Hematopoietic multipotent progenitor cell treated with erythropoietin and hydrocortisone succinate and interleukin-3 and kit ligand, for 15 days (in vitro differentiated cells): ENCODE measurements around the gene DHX29.
A peak's percentile ranks its signal among the peaks of the same experiment; 100 is the strongest.

ENCODE experiments used
- DNase-seq: peaks from one replicate; pipeline ENCODE4 v3.0.0-alpha.2; 2015; ENCODE audit warnings: low spot score

Gene DHX29

GRCh38 chr5:55313870-55314617 is 6.5 kb upstream of the DHX29 start:
- no peak for DNase-seq

DNA sequence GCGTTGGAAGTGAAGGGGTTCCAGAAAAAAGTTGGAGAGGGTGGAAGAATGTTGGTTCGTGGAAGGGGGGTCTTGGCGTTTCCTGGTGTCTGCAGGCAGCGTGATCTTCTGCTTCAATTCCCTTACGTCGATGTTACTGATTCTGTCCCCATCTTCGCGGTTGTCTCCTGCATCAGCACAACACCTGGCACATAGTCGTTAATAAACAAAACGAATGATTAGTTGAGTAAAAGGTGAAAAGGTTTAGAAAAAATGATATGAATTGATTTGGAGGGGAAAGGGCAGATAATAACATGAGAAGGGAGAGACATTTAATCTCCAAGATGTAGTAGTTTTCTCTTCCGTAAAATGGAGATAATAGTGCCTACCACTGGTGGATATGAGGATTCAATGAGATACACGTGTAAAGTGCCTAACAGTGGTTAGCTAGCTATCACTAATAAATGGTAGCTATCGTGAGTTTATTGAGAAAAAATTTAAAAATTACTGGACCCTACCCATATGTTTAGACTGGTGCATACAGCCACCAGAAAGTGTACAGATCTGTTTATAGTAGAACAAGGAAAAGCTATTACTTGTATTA is 851 bp upstream of the DHX29 start:
- DNase-seq, result peak; percentile 33

DNA sequence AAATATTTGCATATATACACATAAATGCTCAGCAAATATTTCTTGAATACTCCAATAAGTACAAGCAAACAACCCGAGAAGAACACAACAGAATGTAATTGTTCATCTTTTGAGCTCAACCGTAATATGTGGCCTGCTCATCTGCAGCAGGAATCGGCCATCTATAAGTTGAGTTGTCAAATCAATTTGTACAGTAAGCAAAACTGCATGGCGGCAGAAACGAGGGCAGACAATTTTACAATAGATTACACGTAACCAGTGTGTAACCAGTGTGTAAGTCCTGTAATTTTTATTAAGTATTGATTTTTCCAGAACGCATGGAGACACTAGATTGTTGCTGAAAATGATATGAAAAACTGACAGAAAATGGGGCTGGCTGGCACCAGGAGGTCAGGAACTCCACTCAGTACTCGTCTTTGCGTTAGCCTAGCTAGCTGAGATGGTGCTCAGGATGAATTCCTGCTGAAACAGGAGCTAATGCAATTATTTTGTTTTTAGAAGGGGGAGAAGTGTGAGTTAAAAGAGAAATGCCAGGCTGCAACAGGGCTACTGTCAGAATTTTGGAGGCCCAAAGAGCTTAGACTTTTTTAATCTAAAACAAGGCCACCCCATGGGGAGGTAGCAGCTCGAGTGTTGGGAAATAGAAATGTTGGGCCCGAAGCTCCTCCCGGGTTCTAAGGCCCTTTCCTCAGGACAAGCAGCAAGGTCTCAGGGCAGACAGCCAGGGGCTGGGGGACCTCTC is 682 bp downstream of the DHX29 start:
- no peak for DNase-seq

GRCh38 chr5:55305345-55305744 is 2.1 kb downstream of the DHX29 start:
- DNase-seq, result no peak

DNA sequence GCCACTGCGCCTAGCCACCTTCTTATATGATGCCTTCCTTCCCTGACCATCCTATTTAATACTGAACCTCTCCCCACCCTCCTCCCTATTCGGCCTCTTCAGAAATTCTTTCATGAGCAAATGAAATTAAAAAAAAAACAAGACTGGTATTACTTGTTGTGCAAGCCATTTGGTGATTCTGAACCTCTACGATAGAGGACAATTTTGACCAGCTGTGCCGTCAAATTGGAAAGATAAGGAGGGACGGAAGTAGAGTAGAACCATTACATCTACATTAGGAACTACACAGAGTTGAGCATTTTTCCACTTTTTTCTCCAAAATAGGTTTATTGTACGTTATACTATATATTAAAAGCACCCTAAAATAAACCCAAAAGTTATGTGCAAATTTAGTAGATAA is 2.9 kb downstream of the DHX29 start:
- DNase-seq, result peak; percentile 36

DNA sequence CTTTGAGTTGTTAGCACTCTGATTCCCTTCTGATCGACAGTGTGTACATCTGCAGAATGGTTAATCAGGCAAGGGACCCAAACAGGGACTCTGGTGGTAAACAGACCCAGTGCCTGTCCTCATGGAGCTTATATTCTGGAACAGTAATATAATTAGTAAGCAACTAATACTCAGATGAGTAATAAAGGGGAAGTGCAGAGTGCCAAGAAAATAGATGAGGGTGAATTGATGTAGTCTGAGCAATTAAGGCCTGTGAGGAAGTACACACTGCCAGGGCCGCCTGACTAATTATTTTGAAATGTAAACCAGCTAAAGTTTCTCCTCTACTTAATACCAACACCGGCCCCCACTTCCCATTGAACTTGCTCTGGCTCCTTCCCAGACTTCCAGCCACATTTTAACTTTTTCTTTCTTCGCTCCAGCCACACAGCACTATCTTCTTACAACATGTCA is 4.2 kb downstream of the DHX29 start:
- no peak for DNase-seq

DNA sequence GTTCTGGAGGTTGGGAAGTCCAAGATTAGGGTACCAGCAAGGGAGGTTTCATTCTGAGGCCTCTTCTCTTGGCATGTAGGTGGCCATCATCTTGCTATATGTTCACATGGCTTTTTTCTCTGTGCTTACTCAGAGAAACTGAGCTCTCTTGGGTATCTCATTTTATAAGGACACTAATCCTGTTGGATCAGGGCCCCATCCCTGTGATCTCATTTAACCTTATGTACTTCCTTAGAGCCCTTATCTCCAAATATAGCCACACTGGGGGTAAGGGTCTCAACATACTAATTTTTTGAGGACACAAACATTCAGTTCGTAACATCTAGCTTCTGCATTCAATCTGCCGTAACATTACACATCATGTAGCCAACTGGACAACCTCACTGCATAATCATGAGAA is 6.6 kb downstream of the DHX29 start:
- DNase-seq, result no peak

DNA sequence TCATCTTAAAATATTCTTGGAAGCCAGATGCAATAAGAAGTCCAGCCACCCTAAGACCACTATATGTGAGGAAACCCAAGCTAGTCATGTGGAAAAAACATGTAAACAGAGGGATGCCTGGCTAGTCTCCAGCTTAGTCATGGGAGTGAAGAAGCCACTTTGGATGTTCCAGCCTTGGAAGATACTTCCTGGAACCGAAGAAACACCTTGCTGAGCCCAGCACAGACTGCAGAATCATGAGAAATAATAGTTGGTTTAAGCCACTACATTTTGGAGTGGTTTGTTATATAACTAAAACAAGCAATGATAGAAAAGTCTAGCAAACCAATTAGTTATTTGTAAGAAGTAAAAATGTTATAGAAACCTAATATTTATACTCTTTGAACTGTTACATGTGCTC is 12.6 kb downstream of the DHX29 start:
- no peak for DNase-seq

DNA sequence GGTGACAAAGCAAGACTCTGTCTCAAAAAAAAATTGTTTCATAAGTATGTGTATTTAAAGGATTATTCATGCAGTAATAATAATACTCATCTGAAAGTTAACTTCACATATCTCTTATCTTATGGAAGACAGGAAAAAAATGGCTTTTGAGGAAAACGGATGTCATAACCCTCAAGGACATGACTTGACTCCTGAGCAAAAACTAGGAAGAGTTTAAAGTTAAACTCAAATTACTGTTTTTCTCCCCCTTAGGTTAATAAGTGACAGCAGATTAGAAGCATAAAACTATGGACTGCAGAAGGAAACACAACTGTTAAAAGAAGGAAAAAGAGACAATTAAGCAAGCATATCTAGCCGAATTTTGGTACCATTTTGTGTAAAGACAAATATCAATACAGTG is 16.5 kb downstream of the DHX29 start:
- DNase-seq, result no peak

- DNase-seq, result no peak
These were observed 17.7 kb downstream of the DHX29 start for GRCh38 chr5:55289808-55290207.

DNA sequence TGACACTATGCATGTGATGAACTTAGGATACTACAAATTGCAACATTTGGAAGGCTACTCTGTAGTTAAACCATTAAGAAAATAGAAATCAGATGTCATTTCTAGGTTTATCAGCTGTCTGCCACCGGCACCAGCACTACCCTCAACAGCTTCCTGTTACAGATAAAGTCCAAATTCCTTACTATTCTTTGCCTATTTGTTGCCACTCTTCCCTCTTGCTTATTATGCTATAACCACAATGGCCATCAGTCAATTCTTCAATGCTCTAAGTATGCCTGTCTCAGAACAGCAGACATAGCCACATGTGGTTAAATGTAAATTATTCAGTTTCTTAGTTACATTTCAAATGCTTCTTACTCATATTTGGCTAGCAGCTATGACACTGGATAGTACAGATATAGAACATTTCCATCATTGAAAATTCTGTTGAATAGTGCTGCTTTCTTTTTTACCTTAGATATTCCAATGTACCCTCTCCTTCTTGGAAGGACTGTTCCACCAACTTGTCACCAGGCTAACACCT is 21.0 kb downstream of the DHX29 start:
- DNase-seq, result no peak

- DNase-seq, result no peak
These were observed 28.7 kb downstream of the DHX29 start for GRCh38 chr5:55278778-55279177.

GRCh38 chr5:55276771-55277170 is 30.7 kb downstream of the DHX29 start:
- DNase-seq, result no peak

DNA sequence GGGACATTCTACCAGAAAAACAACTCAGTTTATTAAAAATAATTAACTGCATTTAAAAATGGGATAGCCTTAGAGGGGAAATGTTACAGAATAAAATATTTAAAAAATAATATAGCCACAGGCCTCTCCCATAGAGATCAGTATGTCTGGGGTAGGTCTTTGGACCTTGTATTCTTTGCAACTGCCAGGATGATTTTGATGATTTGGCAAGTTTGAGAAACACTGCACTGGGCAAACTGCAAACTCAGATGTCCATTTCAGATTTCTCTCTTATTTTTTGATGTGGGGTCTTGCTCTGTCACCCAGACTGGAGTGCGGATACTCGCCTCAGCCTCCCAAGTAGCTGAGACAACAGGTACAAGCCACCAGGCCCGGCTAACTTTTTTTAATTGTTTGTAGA is 49.2 kb downstream of the DHX29 start:
- no peak for DNase-seq

GRCh38 chr5:55254802-55255201 is 52.7 kb downstream of the DHX29 start:
- DNase-seq, result no peak

GRCh38 chr5:55250064-55250463 is 57.4 kb downstream of the DHX29 start:
- DNase-seq, result no peak

GRCh38 chr5:55241746-55242145 is 65.7 kb downstream of the DHX29 start:
- no peak for DNase-seq

DNA sequence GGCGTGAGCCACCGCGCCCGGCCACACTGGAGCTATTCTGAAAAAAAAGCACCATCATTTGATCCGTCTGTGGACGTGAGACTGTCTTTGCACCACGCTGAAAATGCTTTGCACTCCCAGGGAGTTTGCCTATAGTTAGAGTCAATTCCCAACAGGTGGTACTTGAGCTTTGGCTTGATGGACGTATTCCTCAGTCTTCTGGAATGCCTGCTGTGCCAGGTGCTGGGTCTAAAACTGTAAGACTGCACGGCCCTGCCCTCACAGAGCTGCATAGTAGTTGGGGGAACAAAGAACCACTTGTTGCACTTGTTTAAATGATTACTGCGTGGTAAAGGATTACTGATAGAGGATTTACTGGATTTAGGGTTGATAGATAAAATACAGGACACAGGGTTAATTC is 70.7 kb downstream of the DHX29 start:
- no peak for DNase-seq

DNA sequence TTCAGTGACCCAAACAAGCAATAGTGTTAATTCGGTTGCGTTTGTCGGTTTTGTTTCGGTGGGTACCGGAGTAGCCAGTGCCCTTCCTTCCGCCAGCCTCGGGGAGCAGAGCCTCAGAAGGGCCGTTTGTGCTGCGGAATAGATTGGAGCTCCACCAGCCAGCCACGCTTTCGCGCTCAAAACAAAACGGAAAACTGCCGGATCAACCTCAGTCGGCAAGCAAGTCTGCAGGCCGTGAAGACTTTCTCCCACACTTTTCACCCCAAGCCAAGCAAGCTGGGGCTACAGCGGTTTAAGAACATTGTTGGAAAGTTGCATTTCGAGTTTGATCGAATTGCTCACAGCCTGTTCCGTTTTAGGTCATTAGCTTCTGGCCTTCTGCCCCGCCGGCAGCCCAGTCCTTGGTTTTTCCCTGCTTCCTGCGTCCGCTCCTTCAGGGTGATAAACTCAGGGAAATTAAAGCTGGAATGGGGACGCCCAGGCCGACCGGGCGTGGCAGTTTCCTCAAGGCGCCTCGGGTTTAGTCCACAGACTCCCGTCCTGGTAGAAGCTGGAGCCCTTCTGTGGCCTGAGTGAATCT is 73.3 kb downstream of the DHX29 start:
- DNase-seq, result no peak

DNA sequence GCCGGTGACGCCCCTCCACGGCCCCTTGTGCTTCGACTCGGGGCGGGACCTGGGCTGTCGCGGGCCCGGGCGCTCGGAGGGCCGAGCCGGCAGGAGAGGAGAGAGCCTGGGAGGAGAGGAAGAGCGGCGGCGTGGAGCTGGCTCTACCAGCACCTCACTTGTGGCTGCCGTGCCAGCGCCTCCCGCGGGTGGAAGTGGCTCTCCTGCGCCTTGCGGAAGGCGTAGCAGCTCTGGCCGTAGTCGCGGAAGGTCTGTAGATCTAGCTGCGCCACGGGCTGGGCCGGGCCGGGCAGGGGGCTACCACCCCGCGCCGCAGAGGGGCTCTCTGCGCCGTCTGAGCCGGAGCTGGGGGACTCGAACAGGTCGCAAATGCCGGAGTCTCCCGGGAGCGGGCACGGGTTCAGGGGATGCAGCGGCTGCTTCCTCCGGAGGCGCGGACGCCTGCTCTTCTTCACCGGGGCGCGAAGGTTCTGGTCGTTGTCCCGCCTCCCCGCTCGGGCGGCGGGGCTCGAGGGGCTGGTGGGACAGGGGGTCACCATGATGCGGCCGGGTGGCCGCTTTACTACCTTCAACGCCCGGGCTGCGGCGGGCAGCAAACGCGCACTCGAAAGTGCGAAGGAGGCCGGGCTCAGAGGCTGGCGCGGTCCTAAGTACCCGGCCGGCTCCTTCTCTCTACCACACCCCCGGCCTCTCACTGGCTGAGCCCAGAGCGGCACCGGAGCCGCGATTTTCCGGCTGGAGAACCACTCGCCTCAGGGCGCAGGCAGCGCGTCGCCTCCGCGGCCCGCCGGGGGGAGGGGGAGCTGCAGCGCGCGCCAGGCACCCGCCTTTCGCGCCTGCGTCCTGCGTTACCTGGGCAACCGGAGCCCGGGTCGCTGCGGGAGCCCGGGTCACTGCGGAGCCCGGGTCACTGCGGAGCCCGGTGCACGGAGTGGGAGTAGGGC is 74.2 kb downstream of the DHX29 start, which contains the start of gene CCNO:
Gene CCNO, minus strand, starts transcription at position 624 of the 944 bp plus-strand sequence. Its CDS starts 85 bp downstream, at position 539.
- no peak for DNase-seq

GRCh38 chr5:55232271-55232984 is 75.1 kb downstream of the DHX29 start:
- no peak for DNase-seq
